Measurements from ENCODE around the gene JUNB.

The JUNB gene

DNA sequence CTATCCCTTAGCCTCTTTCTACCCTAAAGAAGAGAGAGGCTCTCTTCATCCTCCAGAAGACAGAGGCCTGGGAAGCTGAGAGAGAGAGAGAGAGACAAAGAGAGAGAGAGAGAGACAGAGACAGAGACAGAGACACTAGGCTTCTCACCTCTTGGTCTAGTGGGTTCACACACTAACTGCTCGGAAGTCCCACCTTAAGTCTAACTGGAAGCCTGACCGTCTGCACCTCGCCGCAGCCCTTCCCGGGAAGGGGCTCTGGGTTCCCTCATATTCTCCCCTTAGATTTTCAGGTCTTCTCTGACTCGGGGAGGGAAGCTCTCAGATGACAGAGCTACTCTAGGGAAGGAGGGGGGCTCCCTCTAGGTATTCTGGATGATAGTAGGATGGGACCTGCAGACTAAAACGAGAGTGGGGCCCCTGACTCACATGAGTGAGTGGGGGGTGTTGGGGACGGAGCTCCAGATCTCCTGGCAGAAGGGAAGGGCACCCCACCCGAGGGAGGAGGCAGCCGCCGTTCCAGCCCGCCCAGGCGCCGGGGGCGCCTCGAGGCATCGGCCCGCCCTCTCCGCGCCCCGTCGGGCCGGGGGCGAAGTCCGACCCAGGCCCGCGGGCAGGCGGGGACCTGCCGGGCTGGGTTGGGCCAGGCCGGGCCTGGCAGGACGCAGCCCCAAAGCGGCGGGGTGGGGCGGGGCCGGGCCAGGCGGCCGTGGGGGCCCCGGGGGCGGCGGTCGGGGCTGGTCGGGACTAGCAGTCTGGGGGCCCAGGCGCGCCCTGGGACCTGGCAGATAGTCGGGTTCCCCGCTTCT, 2.0 kb upstream of the JUNB start:
- no peaks in the 10 kb centered on the region for H3K9me3 ChIP-seq (ENCODE audit: severe bottlenecking)
- no peaks in the 10 kb centered on the region for H3K27me3 ChIP-seq (ENCODE audit: insufficient read depth, poor library complexity, severe bottlenecking)
- TF ChIP-seq, protein P1, sequence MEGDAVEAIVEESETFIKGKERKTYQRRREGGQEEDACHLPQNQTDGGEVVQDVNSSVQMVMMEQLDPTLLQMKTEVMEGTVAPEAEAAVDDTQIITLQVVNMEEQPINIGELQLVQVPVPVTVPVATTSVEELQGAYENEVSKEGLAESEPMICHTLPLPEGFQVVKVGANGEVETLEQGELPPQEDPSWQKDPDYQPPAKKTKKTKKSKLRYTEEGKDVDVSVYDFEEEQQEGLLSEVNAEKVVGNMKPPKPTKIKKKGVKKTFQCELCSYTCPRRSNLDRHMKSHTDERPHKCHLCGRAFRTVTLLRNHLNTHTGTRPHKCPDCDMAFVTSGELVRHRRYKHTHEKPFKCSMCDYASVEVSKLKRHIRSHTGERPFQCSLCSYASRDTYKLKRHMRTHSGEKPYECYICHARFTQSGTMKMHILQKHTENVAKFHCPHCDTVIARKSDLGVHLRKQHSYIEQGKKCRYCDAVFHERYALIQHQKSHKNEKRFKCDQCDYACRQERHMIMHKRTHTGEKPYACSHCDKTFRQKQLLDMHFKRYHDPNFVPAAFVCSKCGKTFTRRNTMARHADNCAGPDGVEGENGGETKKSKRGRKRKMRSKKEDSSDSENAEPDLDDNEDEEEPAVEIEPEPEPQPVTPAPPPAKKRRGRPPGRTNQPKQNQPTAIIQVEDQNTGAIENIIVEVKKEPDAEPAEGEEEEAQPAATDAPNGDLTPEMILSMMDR (IDR thresholded peaks at IDR 0.05; ENCODE audit: poor library complexity, severe bottlenecking): no peak
- peak overlapping the region; percentile 81 for H3K4me3 ChIP-seq (ENCODE audit: severe bottlenecking)
- H3K4me1 ChIP-seq (ENCODE audit: insufficient read depth, poor library complexity, severe bottlenecking): peaks cover 53% of the 10 kb centered on the region
- no peak; the same call in 2 of the 3 replicates for ATAC-seq (ENCODE audit: low read depth)
- peak overlapping the region; percentile 99 for H3K27ac ChIP-seq (ENCODE audit: poor library complexity, severe bottlenecking)
- H3K36me3 ChIP-seq (ENCODE audit: low read depth): peaks cover 16% of the 10 kb centered on the region
- no peak for DNase-seq (ENCODE audit: low spot score)

DNA sequence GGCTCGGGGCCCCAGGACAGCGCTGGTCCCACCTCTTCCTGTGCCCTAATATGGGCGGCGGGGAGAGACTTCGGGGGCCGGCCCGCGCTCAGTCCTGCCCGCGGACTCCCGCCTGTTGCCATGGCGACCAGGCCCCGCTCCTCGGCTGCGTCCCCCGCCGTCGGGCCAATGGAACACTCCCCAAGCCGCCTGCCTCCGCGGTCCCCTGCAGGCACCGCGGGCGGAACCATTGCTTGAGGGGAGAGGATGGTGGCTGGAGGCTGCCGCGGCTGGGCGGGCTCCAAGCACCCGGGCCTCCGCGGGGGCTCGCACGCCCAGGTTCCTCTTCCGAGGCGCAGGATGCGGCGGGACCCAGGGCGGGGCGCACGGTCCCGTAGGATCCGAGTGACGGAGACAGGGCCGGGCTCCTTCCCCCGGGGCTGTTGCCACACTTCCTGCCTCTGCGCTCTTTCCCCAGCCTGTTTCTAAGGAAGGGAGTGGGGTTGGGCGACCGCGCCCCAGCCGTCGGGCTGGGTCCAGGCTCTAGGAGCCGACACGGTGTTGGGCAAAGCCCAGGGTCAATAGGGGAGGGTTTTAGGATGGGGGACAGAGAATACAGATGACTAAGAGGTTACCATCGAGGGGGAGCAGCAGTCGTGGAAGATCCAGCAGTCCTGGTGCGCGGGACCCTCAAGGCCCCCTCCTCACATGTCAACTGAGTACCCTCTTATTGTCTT, 1.2 kb upstream of the JUNB start:
- TF ChIP-seq, protein P1 (IDR thresholded peaks at IDR 0.05; ENCODE audit: poor library complexity, severe bottlenecking): no peak
- ATAC-seq (ENCODE audit: low read depth) (peak; percentile 52), DNase-seq (ENCODE audit: low spot score) (peak; percentile 97)
- Histone ChIP-seq H3K4me3 (ENCODE audit: severe bottlenecking) (peak overlapping the region; percentile 81), H3K27me3 (ENCODE audit: insufficient read depth, poor library complexity, severe bottlenecking) (no peaks in the 10 kb centered on the region), H3K4me1 (ENCODE audit: insufficient read depth, poor library complexity, severe bottlenecking) (peaks cover 45% of the 10 kb centered on the region), H3K36me3 (ENCODE audit: low read depth) (peaks cover 16% of the 10 kb centered on the region), H3K9me3 (ENCODE audit: severe bottlenecking) (no peaks in the 10 kb centered on the region), H3K27ac (ENCODE audit: poor library complexity, severe bottlenecking) (peak overlapping the region; percentile 99)

DNA sequence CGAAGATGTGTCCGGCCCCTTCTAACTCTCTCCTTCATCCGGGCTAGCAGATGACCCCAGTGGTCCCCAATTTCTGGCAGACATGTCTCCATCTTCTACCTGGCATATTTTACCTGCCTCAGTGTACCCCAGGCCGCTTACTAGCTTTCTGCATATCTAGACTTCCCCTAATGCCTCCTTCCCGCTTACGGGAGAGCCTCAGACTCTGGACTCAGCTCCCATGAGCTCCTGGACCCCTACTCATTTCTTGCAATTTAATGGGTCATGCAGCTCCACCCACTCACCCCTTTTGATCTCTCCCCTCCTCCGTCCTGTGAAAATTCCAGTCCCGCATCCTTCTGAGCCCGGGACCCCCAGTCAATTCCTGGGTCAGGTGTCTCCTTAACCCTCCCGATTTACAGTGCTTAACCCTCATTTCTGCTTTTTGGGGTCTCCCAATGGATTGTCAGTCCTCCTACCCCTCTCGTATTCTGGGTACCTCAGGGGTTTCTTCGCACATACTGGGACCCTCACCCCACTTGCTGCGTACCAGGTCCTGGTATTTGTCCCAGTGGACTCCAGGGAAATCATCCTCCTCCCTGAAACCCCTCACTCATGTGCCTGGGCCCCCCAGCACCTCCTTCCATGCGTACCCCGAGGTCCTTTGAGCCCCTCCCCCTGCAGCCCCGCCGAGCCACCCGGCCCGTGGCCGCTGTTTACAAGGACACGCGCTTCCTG, 500 bp upstream of the JUNB start:
- Histone ChIP-seq H3K27me3 (ENCODE audit: insufficient read depth, poor library complexity, severe bottlenecking) (no peaks in the 10 kb centered on the region), H3K4me1 (ENCODE audit: insufficient read depth, poor library complexity, severe bottlenecking) (peaks cover 38% of the 10 kb centered on the region), H3K4me3 (ENCODE audit: severe bottlenecking) (peak overlapping the region; percentile 81), H3K9me3 (ENCODE audit: severe bottlenecking) (no peaks in the 10 kb centered on the region), H3K36me3 (ENCODE audit: low read depth) (peaks cover 16% of the 10 kb centered on the region), H3K27ac (ENCODE audit: poor library complexity, severe bottlenecking) (peak overlapping the region; percentile 99)
- ATAC-seq (ENCODE audit: low read depth): no peak
- TF ChIP-seq, protein P1 (IDR thresholded peaks at IDR 0.05; ENCODE audit: poor library complexity, severe bottlenecking): no peak
- DNase-seq (ENCODE audit: low spot score): no peak

DNA sequence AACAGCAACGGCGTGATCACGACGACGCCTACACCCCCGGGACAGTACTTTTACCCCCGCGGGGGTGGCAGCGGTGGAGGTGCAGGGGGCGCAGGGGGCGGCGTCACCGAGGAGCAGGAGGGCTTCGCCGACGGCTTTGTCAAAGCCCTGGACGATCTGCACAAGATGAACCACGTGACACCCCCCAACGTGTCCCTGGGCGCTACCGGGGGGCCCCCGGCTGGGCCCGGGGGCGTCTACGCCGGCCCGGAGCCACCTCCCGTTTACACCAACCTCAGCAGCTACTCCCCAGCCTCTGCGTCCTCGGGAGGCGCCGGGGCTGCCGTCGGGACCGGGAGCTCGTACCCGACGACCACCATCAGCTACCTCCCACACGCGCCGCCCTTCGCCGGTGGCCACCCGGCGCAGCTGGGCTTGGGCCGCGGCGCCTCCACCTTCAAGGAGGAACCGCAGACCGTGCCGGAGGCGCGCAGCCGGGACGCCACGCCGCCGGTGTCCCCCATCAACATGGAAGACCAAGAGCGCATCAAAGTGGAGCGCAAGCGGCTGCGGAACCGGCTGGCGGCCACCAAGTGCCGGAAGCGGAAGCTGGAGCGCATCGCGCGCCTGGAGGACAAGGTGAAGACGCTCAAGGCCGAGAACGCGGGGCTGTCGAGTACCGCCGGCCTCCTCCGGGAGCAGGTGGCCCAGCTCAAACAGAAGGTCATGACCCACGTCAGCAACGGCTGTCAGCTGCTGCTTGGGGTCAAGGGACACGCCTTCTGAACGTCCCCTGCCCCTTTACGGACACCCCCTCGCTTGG, 966 bp downstream of the JUNB start:
- TF ChIP-seq, protein P1 (IDR thresholded peaks at IDR 0.05; ENCODE audit: poor library complexity, severe bottlenecking): no peak
- Histone ChIP-seq H3K4me3 (ENCODE audit: severe bottlenecking) (peak overlapping the region; percentile 81), H3K27me3 (ENCODE audit: insufficient read depth, poor library complexity, severe bottlenecking) (no peaks in the 10 kb centered on the region), H3K9me3 (ENCODE audit: severe bottlenecking) (no peaks in the 10 kb centered on the region), H3K27ac (ENCODE audit: poor library complexity, severe bottlenecking) (peak overlapping the region; percentile 99), H3K4me1 (ENCODE audit: insufficient read depth, poor library complexity, severe bottlenecking) (peaks cover 31% of the 10 kb centered on the region), H3K36me3 (ENCODE audit: low read depth) (peaks cover 16% of the 10 kb centered on the region)
- ATAC-seq (ENCODE audit: low read depth): no peak
- DNase-seq (ENCODE audit: low spot score): no peak
